Endothelial cell of umbilical vein (primary cell): ENCODE data around the gene WIZ. TPM values are rescaled to one million over a fixed set of nuclear protein-coding genes. Genes with fewer than 3 reads are reported as not detected.

ENCODE experiments used
- BruUV-seq: library from RNA; stranded (reverse); fragments of 400-500 nt; replicated peaks from 2 replicates; lab custom pipeline; 2021; lab: Mats Ljungman, UMichigan
- CTCF ChIA-PET: fragments of 300-600, 350-600 bp; sonication (Branson Sonifier 250); formaldehyde crosslinking; loops from one replicate; lab custom pipeline; 2021; ENCODE audit warnings: antibody characterized with exemption, inconsistent platforms; lab: Charles Lee
- POLR2A ChIA-PET: fragments of 300-600, 350-600 bp; sonication (Branson Sonifier 250); formaldehyde crosslinking; loops from one replicate; lab custom pipeline; 2021; ENCODE audit warnings: antibody characterized with exemption, inconsistent platforms; lab: Charles Lee
- DNase-seq: peaks from one replicate; pipeline ENCODE4 v3.0.0-alpha.2; 2011; ENCODE audit warnings: low read depth, low spot score
- FAIRE-seq: peaks from 2 replicates; lab custom pipeline; 2011; peaks lifted over from hg19 to GRCh38; lab: Jason Lieb, UNC
- H2AFZ ChIP-seq: 2 replicates; pipeline ENCODE4 v1.6.0; 2012; ENCODE audit warnings: low read depth, low read length, control low read depth, inconsistent platforms
- H3K27ac ChIP-seq: 2 replicates; pipeline ENCODE4 v1.5.1; 2011; ENCODE audit warnings: low read depth, mild to moderate bottlenecking, control low read depth, low read length, moderate library complexity; ENCODE audit not compliant: insufficient read depth
- H3K27me3 ChIP-seq, 2 experiments: 2 replicates each; pipeline versions ENCODE4 v1.6.0 to v1.6.1; 2011; ENCODE audit warnings: low read length in 2 of 2, mixed read lengths in 1 of 2; ENCODE audit not compliant: control insufficient read depth in 2 of 2, insufficient read depth in 2 of 2
- H3K36me3 ChIP-seq, 2 experiments: 2 replicates in 1 of 2; 3 replicates in 1 of 2; pipeline ENCODE4 v1.5.1; 2011; ENCODE audit warnings: low read length in 2 of 2, mild to moderate bottlenecking in 1 of 2, moderate library complexity in 1 of 2; ENCODE audit not compliant: control insufficient read depth in 2 of 2, insufficient read depth in 2 of 2; ENCODE audit errors: extremely low read depth in 1 of 2
- H3K4me1 ChIP-seq: 3 replicates; pipeline ENCODE4 v1.5.1; 2011; ENCODE audit warnings: mild to moderate bottlenecking, low read length; ENCODE audit not compliant: control insufficient read depth, insufficient read depth; ENCODE audit errors: extremely low read depth
- H3K4me2 ChIP-seq: 2 replicates; pipeline ENCODE4 v1.6.1; 2011; ENCODE audit warnings: low read length, control low read depth, mixed read lengths; ENCODE audit not compliant: insufficient read depth
- H3K4me3 ChIP-seq, 3 experiments: fragments of 200-600 bp in 1 of 3; sonication (generic), shearing (Covaris generic) in 1 of 3; replicated peaks in 1 of 3; 2 replicates each; pipeline ENCODE4 v1.5.1; 2011 to 2016; ENCODE audit warnings: control low read depth in 3 of 3, low read length in 3 of 3, mild to moderate bottlenecking in 2 of 3, inconsistent platforms in 1 of 3, low read depth in 1 of 3, moderate library complexity in 1 of 3; ENCODE audit not compliant: insufficient read depth in 1 of 3
- H3K79me2 ChIP-seq: 2 replicates; pipeline ENCODE4 v1.6.0; 2012; ENCODE audit warnings: low read length, inconsistent platforms; ENCODE audit not compliant: control insufficient read depth, insufficient read depth
- H3K9ac ChIP-seq: replicated peaks from 2 replicates; pipeline ENCODE3; 2011; ENCODE audit warnings: low read length, control low read depth; ENCODE audit not compliant: insufficient read depth; ENCODE audit errors: extremely low read depth
- H3K9me1 ChIP-seq: replicated peaks from 3 replicates; pipeline ENCODE4 v1.6.0; 2011; ENCODE audit warnings: mild to moderate bottlenecking, low read length; ENCODE audit not compliant: control insufficient read depth, insufficient read depth; ENCODE audit errors: extremely low read depth
- H3K9me3 ChIP-seq: replicated peaks from 2 replicates; pipeline ENCODE4 v1.5.1; 2012; ENCODE audit warnings: low read length, inconsistent platforms; ENCODE audit not compliant: control insufficient read depth, insufficient read depth
- H4K20me1 ChIP-seq: replicated peaks from 2 replicates; pipeline ENCODE3; 2011; ENCODE audit warnings: mild to moderate bottlenecking, low read length; ENCODE audit not compliant: control insufficient read depth, insufficient read depth; ENCODE audit errors: extremely low read depth
- CTCF ChIP-seq, 2 donors: IDR thresholded peaks; 1 replicate in 1 of 2; 2 replicates in 1 of 2; pipeline ENCODE4 v1.5.1; 2011; ENCODE audit warnings: low read length in 2 of 2, mild to moderate bottlenecking in 2 of 2, moderate library complexity in 2 of 2, control low read depth in 1 of 2, inconsistent platforms in 1 of 2, low read depth in 1 of 2; ENCODE audit not compliant: insufficient read depth in 1 of 2; ENCODE audit errors: extremely low read depth in 1 of 2
- EZH2 ChIP-seq: IDR thresholded peaks from 2 replicates; pipeline ENCODE4 v1.6.1; 2012; ENCODE audit warnings: borderline replicate concordance, low read depth, mild to moderate bottlenecking, moderate library complexity, low read length, inconsistent platforms; ENCODE audit not compliant: severe bottlenecking
- FOS ChIP-seq: IDR thresholded peaks from 2 replicates; pipeline ENCODE4 v1.6.1; 2011; ENCODE audit warnings: mild to moderate bottlenecking, low read length, moderate library complexity, borderline replicate concordance; ENCODE audit not compliant: insufficient read depth
- GATA2 ChIP-seq: IDR thresholded peaks from 2 replicates; pipeline ENCODE4 v1.7.0; 2011; ENCODE audit warnings: low read depth, mild to moderate bottlenecking, moderate library complexity, mixed read lengths, low read length; ENCODE audit not compliant: insufficient read length, insufficient read depth
- JUN ChIP-seq: IDR thresholded peaks from 2 replicates; pipeline ENCODE4 v1.6.1; 2011; ENCODE audit warnings: borderline replicate concordance, low read depth; ENCODE audit not compliant: insufficient read length, insufficient read depth
- MAX ChIP-seq: IDR thresholded peaks from 2 replicates; pipeline ENCODE4 v1.6.1; 2011; ENCODE audit not compliant: insufficient read depth, insufficient read length
- MYC ChIP-seq: IDR thresholded peaks from one replicate; pipeline ENCODE4 v1.6.1; 2011; ENCODE audit warnings: mild to moderate bottlenecking, low read depth, low read length
- POLR2A ChIP-seq: IDR thresholded peaks from 2 replicates; pipeline ENCODE4 v1.6.1; 2012; ENCODE audit warnings: low read depth, mild to moderate bottlenecking, control low read depth, low read length
- POLR2AphosphoS5 ChIP-seq: IDR thresholded peaks from 2 replicates; pipeline ENCODE4 v1.6.1; 2012; ENCODE audit warnings: low read depth, mild to moderate bottlenecking, control low read depth, low read length, moderate library complexity; ENCODE audit not compliant: insufficient read depth
- dilution Hi-C: fragments of 300-500 bp; cut with MboI; formaldehyde crosslinking; loops from one replicate; pipeline ENCODE4 v1.15.0; 2019; ENCODE audit warnings: low sequenced_read_pairs; ENCODE audit not compliant: extremely low pct_ligation_motif_present
- intact Hi-C: fragments of 100-400 bp; cut with micrococcal nuclease; formaldehyde crosslinking; loops from one replicate; pipeline ENCODE4 v1.10.0; 2022
- polyA plus RNA-seq, 4 experiments: library from polyadenylated mRNA; depleted of rRNA in 3 of 4; stranded (reverse) in 3 of 4; unstranded in 1 of 4; fragments of >200 nt; gene quantifications; 2 replicates each; pipeline versions ENCODE4 v1.2.1 to v1.2.3, GENCODE V29; 2011 to 2012; ENCODE audit warnings: missing spikeins in 1 of 4
- total RNA-seq: library from RNA; stranded (reverse); gene quantifications from 2 replicates; pipeline ENCODE4 v1.2.3, GENCODE V29; 2021

The WIZ gene
- total and polyA plus RNA-seq, 2 donors (not counting 3 experiments of a cell fraction or from before 2014, with no cell fraction given) = 21.0 to 47.2 TPM

GRCh38 chr19:15475611-15476010 is 25.9 kb upstream of the WIZ start:
- CTCF ChIA-PET = interaction anchor here (1.3 kb wide), 1 partner anchor 9 kb away, joined by 3 read pairs; no protein-coding TSS in a partner anchor
- no peak for DNase-seq

More at GRCh38 chr19:15475611-15476010, 25.9 kb upstream of the WIZ start:
- no peak overlapping the region for H3K4me3 ChIP-seq
- H3K9me1 ChIP-seq = no peaks in the 10 kb centered on the region
- no peak overlapping the region for H2AFZ ChIP-seq
- intact Hi-C loops = no loop called here
- dilution Hi-C loops = no loop called here
- no peaks in the 10 kb centered on the region for H3K36me3 ChIP-seq
- no peak overlapping the region for H3K9ac ChIP-seq
- no peak for FAIRE-seq
- H3K27me3 ChIP-seq = peaks cover 0 to 4% of the 10 kb centered on the region in 2 experiments
- H3K4me1 ChIP-seq = no peaks in the 10 kb centered on the region
- no peaks in the 10 kb centered on the region for H3K9me3 ChIP-seq
- H4K20me1 ChIP-seq = no peaks in the 10 kb centered on the region
- no peaks in the 10 kb centered on the region for H3K79me2 ChIP-seq
- TF ChIP-seq POLR2A (no peak), CTCF (IDR thresholded peaks at IDR 0.05; ENCODE audit: extremely low read depth in 1 of 2, insufficient read depth in 1 of 2, low read depth in 1 of 2, low read length in 2 of 2) (no peak), MYC (no peak), FOS (no peak), POLR2AphosphoS5 (no peak), EZH2 (no peak), GATA2 (no peak), MAX (no peak), JUN (no peak)
- no peak overlapping the region for H3K4me2 ChIP-seq
- no peak overlapping the region for H3K27ac ChIP-seq
- POLR2A ChIA-PET = no interaction called here
- BruUV-seq = no TSS peak
